SK-N-SH treated with all-trans-retinoic acid at 6 μM for 48 hours (cell line): ENCODE measurements around the gene COMT.

Experiments
- BACH2 ChIP-seq: fragments of 250-450 bp; sonication (Bioruptor Pico); IDR thresholded peaks from 2 replicates; pipeline ENCODE4 v1.9.0; 2021; ENCODE audit warnings: mild to moderate bottlenecking, borderline replicate concordance
- CSRNP3 ChIP-seq: fragments of 250-450 bp; sonication (Bioruptor Pico); IDR thresholded peaks from 2 replicates; pipeline ENCODE4 v1.5.1; 2021; ENCODE audit warnings: mild to moderate bottlenecking, moderate library complexity
- GLIS3 ChIP-seq: fragments of 250-450 bp; sonication (Bioruptor Pico); IDR thresholded peaks from 2 replicates; pipeline ENCODE4 v1.5.0; 2020; ENCODE audit warnings: mild to moderate bottlenecking, moderate library complexity
- ISL1 ChIP-seq: fragments of 250-450 bp; sonication (Bioruptor Pico); IDR thresholded peaks from 2 replicates; pipeline ENCODE4 v2.1.2; 2022; ENCODE audit warnings: mild to moderate bottlenecking, moderate library complexity
- SNAI2 ChIP-seq: fragments of 250-450 bp; sonication (Bioruptor Pico); IDR thresholded peaks from 2 replicates; pipeline ENCODE4 v1.5.0; 2020; ENCODE audit warnings: mild to moderate bottlenecking, moderate library complexity
- TSHZ2 ChIP-seq: fragments of 250-450 bp; sonication (Bioruptor Pico); IDR thresholded peaks from 2 replicates; pipeline ENCODE4 v1.5.0; 2020; ENCODE audit warnings: mild to moderate bottlenecking, moderate library complexity
- ZFP30 ChIP-seq: fragments of 450-650 bp; formaldehyde crosslinking; IDR thresholded peaks from 2 replicates; pipeline ENCODE4 v1.5.0; 2022; ENCODE audit warnings: mild to moderate bottlenecking, moderate library complexity

DNA sequence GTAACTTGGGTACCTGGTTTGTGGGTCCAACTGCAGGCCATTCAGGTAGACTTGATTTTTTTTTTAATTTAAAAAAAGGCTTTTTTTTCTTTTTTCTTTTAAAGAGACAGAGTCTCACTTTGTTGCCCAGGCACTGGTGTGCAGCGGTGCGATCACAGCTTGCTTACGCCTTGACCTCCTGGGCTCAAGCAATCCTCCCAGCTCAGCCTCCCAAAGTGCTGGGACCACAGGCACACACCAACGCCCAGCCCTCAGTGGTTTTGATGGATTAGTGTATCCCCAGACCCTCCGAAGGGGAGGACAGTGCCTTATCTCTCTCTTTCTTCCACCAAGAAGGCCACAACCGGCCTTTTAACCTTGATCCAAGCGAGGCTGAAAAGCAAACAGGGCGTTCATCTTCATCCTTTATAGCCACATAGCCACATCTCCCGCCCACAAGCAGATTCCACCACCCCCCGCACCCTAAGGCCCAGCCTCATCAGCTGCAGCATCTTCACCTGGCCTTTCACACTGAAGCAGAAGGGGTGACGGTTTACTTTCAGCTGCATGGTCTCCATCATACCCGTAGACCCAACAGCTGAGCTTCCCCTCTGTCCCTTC, 17.6 kb upstream of the COMT start:
- TF ChIP-seq CSRNP3 (CRISPR knock-in tag) (no peak), ISL1 (CRISPR knock-in tag) (no peak), SNAI2 (no peak), ZFP30 (CRISPR knock-in tag) (no peak), TSHZ2 (CRISPR knock-in tag) (no peak), BACH2 (CRISPR knock-in tag) (no peak), GLIS3 (CRISPR knock-in tag) (no peak)
